ENCODE data around the gene LIG3. TPM values are rescaled to one million over a fixed set of nuclear protein-coding genes. Genes with fewer than 3 reads are reported as not detected.
"Not testable (repeated sequence)": the region's sequence is repeated elsewhere in the genome, so short reads cannot be mapped to it uniquely, and the experiment has no call there.

LIG3 gene
- total and polyA plus RNA-seq, 5 donors, result 7.0 to 24.1 (median 18.0) TPM

DNA sequence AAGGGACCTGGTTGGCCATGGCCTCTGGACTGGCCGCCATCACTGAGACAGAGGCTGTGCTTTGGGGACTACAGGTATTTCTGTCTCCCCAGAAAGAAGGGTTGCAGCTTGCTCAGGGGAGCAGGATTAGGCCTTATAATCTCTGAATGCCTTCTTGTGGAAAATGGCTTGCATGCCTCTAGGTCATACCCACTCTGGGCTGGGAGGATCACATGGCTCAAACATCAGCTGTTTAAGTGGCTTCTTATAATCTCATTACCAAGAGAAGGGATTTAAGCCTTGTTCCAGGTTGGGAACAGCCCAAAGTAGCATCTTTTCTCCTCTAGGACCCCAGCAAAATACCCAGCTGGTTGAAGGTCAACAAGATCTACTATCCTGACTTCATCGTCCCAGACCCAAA lies 19.1 kb downstream of the LIG3 start:
- no peak overlapping the region for H3K27ac ChIP-seq (ENCODE audit: low read length)
- ATAC-seq, result no peak
- 96% methylated on average over 2 of the region's 2 CpGs for WGBS

DNA sequence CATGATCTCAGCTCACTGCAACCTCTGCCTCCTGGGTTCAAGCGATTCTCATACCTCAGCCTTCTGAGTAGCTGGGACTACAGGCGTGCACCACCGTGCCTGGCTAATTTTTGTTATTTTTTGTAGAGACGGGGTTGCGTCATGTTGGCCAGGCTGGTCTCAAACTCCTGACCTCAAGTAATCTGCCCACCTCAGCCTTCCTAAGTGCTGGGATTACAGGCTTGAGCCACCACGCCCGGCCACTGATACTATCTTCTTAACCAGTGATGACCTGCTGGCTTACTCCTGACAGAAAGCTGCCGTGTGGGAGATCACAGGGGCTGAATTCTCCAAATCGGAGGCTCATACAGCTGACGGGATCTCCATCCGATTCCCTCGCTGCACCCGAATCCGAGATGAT lies 20.7 kb downstream of the LIG3 start:
- not testable (repeated sequence) for DNase-seq; ATAC-seq; H3K27me3 ChIP-seq (ENCODE audit: control insufficient read depth, insufficient read depth); H3K4me3 ChIP-seq (ENCODE audit: low read length); H3K27ac ChIP-seq (ENCODE audit: low read length); H3K4me1 ChIP-seq (ENCODE audit: control insufficient read depth, insufficient read depth, low read length); H3K9me3 ChIP-seq (ENCODE audit: control insufficient read depth, low read length)
- intact Hi-C loops (cut with DNase I), result loop anchor here in 1 of 4 donors (10.0 kb wide), 1 partner anchor 64 kb away; the partner anchor contains the start of gene RFFL
- WGBS, result 90% methylated on average over 14 of the region's 14 CpGs

More for the DNA sequence above, 19.1 kb downstream of the LIG3 start:
- no peaks in the 10 kb centered on the region for H3K9me3 ChIP-seq (ENCODE audit: control insufficient read depth, low read length)
- no peak overlapping the region for H3K4me3 ChIP-seq (ENCODE audit: low read length)
- H3K4me1 ChIP-seq (ENCODE audit: control insufficient read depth, insufficient read depth, low read length), result peaks cover 2% of the 10 kb centered on the region
- no peaks in the 10 kb centered on the region for H3K27me3 ChIP-seq (ENCODE audit: control insufficient read depth, insufficient read depth)
- intact Hi-C loops (cut with DNase I), result loop anchor here (5.0 to 10.0 kb wide), 4 partner anchors 85 to 123 kb away; partner anchors contain the start of genes FNDC8 (in 1 of the 4) and RAD51D (in 1 of the 4)
- no peak for DNase-seq

- 82% methylated on average over 2 of the region's 2 CpGs for WGBS
- Histone ChIP-seq H3K9me3 (ENCODE audit: control insufficient read depth, low read length) (no peaks in the 10 kb centered on the region), H3K27ac (ENCODE audit: low read length) (no peak overlapping the region), H3K4me3 (ENCODE audit: low read length) (no peak overlapping the region), H3K4me1 (ENCODE audit: control insufficient read depth, insufficient read depth, low read length) (peaks cover 2% of the 10 kb centered on the region), H3K27me3 (ENCODE audit: control insufficient read depth, insufficient read depth) (no peaks in the 10 kb centered on the region)
- intact Hi-C loops (cut with DNase I), result loop anchor here in 1 of 4 donors (10.0 kb wide), 1 partner anchor 63 kb away; the partner anchor contains the start of gene RFFL
- DNase-seq, result no peak
- no peak for ATAC-seq
Measured at GRCh38 chr17:35001549-35001948, 21.2 kb downstream of the LIG3 start.

- no peaks in the 10 kb centered on the region for H3K9me3 ChIP-seq (ENCODE audit: control insufficient read depth, low read length)
- ATAC-seq, result peak; percentile 56 to 80
- DNase-seq, result peak; percentile 34 to 77 (median 69)
- no peak overlapping the region for H3K4me3 ChIP-seq (ENCODE audit: low read length)
- WGBS, result 67% methylated on average over 15 of the region's 15 CpGs
- no peaks in the 10 kb centered on the region for H3K27me3 ChIP-seq (ENCODE audit: control insufficient read depth, insufficient read depth)
- H3K27ac ChIP-seq (ENCODE audit: low read length), result peak overlapping the region; percentile 40
- intact Hi-C loops (cut with DNase I), result loop anchor here in 1 of 4 donors (10.0 kb wide), 1 partner anchor 62 kb away; the partner anchor contains the start of gene RFFL
- no peaks in the 10 kb centered on the region for H3K4me1 ChIP-seq (ENCODE audit: control insufficient read depth, insufficient read depth, low read length)
Measured at GRCh38 chr17:35002876-35003551, 22.7 kb downstream of the LIG3 start.

DNA sequence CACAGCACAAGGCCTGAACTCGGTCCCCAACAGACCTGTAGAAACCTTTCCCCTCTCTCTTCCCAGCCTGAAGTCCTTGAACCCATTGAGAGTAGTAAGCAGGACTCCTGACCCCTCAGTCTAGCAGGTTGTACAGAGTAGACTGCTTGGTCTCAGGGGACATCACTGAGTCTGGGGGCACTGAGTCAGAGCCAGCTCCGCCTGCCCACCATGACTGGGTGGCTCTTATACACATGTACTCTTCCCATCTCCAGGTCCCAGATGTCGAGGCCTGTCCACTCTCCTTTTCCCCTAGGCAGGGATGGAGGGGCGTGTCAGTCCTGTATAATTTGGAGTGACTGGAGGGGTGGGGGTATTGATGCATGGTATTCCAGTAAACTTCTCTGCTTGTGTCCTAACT lies 23.5 kb downstream of the LIG3 start:
- Histone ChIP-seq H3K4me3 (ENCODE audit: low read length) (no peak overlapping the region), H3K9me3 (ENCODE audit: control insufficient read depth, low read length) (no peaks in the 10 kb centered on the region), H3K27ac (ENCODE audit: low read length) (no peak overlapping the region), H3K27me3 (ENCODE audit: control insufficient read depth, insufficient read depth) (no peaks in the 10 kb centered on the region), H3K4me1 (ENCODE audit: control insufficient read depth, insufficient read depth, low read length) (no peaks in the 10 kb centered on the region)
- 93% methylated on average over 4 of the region's 4 CpGs for WGBS
- intact Hi-C loops (cut with DNase I), result loop anchor here in 1 of 4 donors (10.0 kb wide), 1 partner anchor 61 kb away; the partner anchor contains the start of gene RFFL
- no peak for ATAC-seq
- DNase-seq, result no peak

DNA sequence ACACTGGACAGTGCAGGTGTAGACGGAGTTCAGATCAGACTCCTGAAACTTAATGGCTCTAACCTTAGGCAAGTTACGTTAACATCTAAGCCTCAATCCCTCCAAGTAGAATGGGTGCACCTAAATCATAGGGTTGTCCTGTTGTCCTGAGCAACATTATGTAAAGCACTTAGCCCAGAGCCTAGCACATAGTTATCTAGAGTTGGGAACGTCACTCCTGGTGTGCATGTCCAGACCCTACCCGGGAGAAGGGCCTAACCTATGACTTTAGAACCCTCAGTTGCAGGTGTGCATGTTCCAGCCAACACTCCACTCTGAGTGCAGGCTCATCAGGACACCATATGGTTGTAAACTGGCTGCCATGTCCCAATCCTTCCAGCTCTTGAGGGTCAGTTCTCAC lies 26.0 kb downstream of the LIG3 start:
- intact Hi-C loops (cut with DNase I), result loop anchor here in 1 of 4 donors (10.0 kb wide), 1 partner anchor 58 kb away; the partner anchor contains the start of gene RFFL
- no peaks in the 10 kb centered on the region for H3K9me3 ChIP-seq (ENCODE audit: control insufficient read depth, low read length)
- H3K4me3 ChIP-seq (ENCODE audit: low read length), result no peak overlapping the region
- DNase-seq (no peak), ATAC-seq (no peak)
- no peaks in the 10 kb centered on the region for H3K27me3 ChIP-seq (ENCODE audit: control insufficient read depth, insufficient read depth)
- 89% methylated on average over 4 of the region's 4 CpGs for WGBS
- no peak overlapping the region for H3K27ac ChIP-seq (ENCODE audit: low read length)
- H3K4me1 ChIP-seq (ENCODE audit: control insufficient read depth, insufficient read depth, low read length), result no peaks in the 10 kb centered on the region

- intact Hi-C loops (cut with DNase I), result loop anchor here in 1 of 4 donors (10.0 kb wide), 1 partner anchor 58 kb away; the partner anchor contains the start of gene RFFL
- Histone ChIP-seq H3K27me3 (ENCODE audit: control insufficient read depth, insufficient read depth) (no peaks in the 10 kb centered on the region), H3K4me1 (ENCODE audit: control insufficient read depth, insufficient read depth, low read length) (no peaks in the 10 kb centered on the region), H3K9me3 (ENCODE audit: control insufficient read depth, low read length) (no peaks in the 10 kb centered on the region), H3K4me3 (ENCODE audit: low read length) (no peak overlapping the region), H3K27ac (ENCODE audit: low read length) (no peak overlapping the region)
- WGBS, result 67% methylated on average over 1 of the region's 1 CpG
- no peak for ATAC-seq
- no peak for DNase-seq
Measured at GRCh38 chr17:35006961-35007360, 26.6 kb downstream of the LIG3 start.

- WGBS, result 76% methylated on average over 3 of the region's 3 CpGs
- ATAC-seq, result no peak
- intact Hi-C loops (cut with DNase I), result no loop called here
Measured at GRCh38 chr17:35010093-35010492, 29.8 kb downstream of the LIG3 start.

DNA sequence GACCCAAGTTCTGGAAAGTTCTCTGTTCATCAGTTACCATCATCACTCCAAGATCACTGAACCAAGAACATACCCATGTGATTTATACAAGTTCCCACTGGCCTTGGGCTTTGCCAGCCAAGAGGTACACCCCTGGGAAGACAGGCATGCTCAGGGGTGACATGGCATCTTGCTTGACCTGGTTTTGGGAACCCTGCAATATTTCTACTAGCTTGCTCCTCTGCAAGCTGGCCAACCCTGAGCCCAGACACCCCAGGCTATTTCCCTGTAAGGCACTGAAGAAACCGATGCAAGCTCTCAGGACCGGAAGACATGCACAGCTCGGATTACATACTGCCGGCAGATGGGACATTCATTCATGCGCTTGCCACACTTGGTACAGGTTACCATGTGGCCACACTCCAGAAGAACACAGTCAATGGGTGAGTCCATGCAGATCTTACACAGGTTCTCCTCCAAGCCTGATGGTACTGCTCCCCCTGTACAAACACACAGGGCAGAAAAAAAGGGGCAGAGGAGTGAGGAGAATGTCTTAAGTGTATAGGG lies 31.4 kb downstream of the LIG3 start:
- Histone ChIP-seq H3K27ac (ENCODE audit: low read length) (no peak overlapping the region), H3K4me3 (ENCODE audit: low read length) (no peak overlapping the region), H3K27me3 (ENCODE audit: control insufficient read depth, insufficient read depth) (no peaks in the 10 kb centered on the region), H3K4me1 (ENCODE audit: control insufficient read depth, insufficient read depth, low read length) (no peaks in the 10 kb centered on the region), H3K9me3 (ENCODE audit: control insufficient read depth, low read length) (no peaks in the 10 kb centered on the region)
- no peak for ATAC-seq
- intact Hi-C loops (cut with DNase I), result no loop called here
- DNase-seq, result no peak
- WGBS, result 77% methylated on average over 5 of the region's 5 CpGs

More at GRCh38 chr17:35010093-35010492, 29.8 kb downstream of the LIG3 start:
- no peaks in the 10 kb centered on the region for H3K9me3 ChIP-seq (ENCODE audit: control insufficient read depth, low read length)
- H3K27me3 ChIP-seq (ENCODE audit: control insufficient read depth, insufficient read depth), result no peaks in the 10 kb centered on the region
- no peaks in the 10 kb centered on the region for H3K4me1 ChIP-seq (ENCODE audit: control insufficient read depth, insufficient read depth, low read length)
- no peak for DNase-seq
- no peak overlapping the region for H3K4me3 ChIP-seq (ENCODE audit: low read length)
- no peak overlapping the region for H3K27ac ChIP-seq (ENCODE audit: low read length)

- Histone ChIP-seq H3K27me3 (ENCODE audit: control insufficient read depth, insufficient read depth) (no peaks in the 10 kb centered on the region), H3K27ac (ENCODE audit: low read length) (no peak overlapping the region), H3K9me3 (ENCODE audit: control insufficient read depth, low read length) (no peaks in the 10 kb centered on the region), H3K4me3 (ENCODE audit: low read length) (no peak overlapping the region), H3K4me1 (ENCODE audit: control insufficient read depth, insufficient read depth, low read length) (peaks cover 5% of the 10 kb centered on the region)
- intact Hi-C loops (cut with DNase I), result no loop called here
- no peak for DNase-seq
- no peak for ATAC-seq
- WGBS, result 92% methylated on average over 4 of the region's 4 CpGs
Measured at GRCh38 chr17:35016369-35016768, 36.1 kb downstream of the LIG3 start.

DNA sequence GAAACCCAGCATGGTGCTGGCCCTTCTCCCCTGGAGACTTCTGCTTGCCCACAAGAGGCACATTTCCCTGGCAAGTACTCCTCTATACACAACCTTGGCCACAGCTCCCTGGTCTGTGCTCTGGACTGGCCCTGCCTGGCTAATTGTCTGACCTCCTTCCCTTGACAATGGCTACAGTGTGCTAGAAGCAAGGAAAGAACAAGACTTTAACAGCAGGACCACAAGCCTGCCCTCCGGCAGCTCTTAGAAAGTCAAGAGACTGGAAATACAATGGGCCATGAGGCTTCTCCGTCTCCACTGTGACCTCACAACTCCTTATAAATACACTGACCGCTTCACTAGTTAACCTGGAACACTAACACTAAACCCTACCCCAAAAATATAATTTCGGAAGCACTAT lies 36.7 kb downstream of the LIG3 start:
- DNase-seq (no peak), ATAC-seq (no peak)
- Histone ChIP-seq H3K27ac (ENCODE audit: low read length) (no peak overlapping the region), H3K27me3 (ENCODE audit: control insufficient read depth, insufficient read depth) (no peaks in the 10 kb centered on the region), H3K4me1 (ENCODE audit: control insufficient read depth, insufficient read depth, low read length) (peaks cover 9% of the 10 kb centered on the region), H3K4me3 (ENCODE audit: low read length) (no peak overlapping the region), H3K9me3 (ENCODE audit: control insufficient read depth, low read length) (no peaks in the 10 kb centered on the region)
- WGBS, result 92% methylated on average over 4 of the region's 4 CpGs
- intact Hi-C loops (cut with DNase I), result no loop called here
